ENCODE results near the gene BTBD9. TPM values are rescaled to one million over a fixed set of nuclear protein-coding genes. Genes with fewer than 3 reads are reported as not detected.

Gene BTBD9
- total and polyA plus RNA-seq, 2 donors (not counting 3 experiments of a cell fraction or from before 2014, with no cell fraction given) = 4.9 to 15.0 TPM

- Histone ChIP-seq H3K27ac (ENCODE audit: insufficient read depth, low read depth, low read length) (no peak overlapping the region), H4K20me1 (replicated peaks; ENCODE audit: control insufficient read depth, extremely low read depth, insufficient read depth, low read length) (no peaks in the 10 kb centered on the region), H3K9ac (replicated peaks; ENCODE audit: extremely low read depth, insufficient read depth, low read length) (no peak overlapping the region), H3K9me1 (replicated peaks; ENCODE audit: control insufficient read depth, extremely low read depth, insufficient read depth, low read length) (no peaks in the 10 kb centered on the region), H3K27me3 (ENCODE audit: control insufficient read depth in 2 of 2, insufficient read depth in 2 of 2, low read length in 2 of 2) (no peaks in the 10 kb centered on the region), H3K9me3 (replicated peaks; ENCODE audit: control insufficient read depth, insufficient read depth, low read length) (no peaks in the 10 kb centered on the region), H2AFZ (ENCODE audit: low read depth, low read length) (no peak overlapping the region), H3K79me2 (ENCODE audit: control insufficient read depth, insufficient read depth, low read length) (no peaks in the 10 kb centered on the region), H3K4me2 (ENCODE audit: insufficient read depth, low read length) (no peak overlapping the region), H3K4me1 (ENCODE audit: control insufficient read depth, extremely low read depth, insufficient read depth, low read length) (no peaks in the 10 kb centered on the region), H3K36me3 (ENCODE audit: control insufficient read depth in 2 of 2, extremely low read depth in 1 of 2, insufficient read depth in 2 of 2, low read length in 2 of 2) (no peaks in the 10 kb centered on the region), H3K4me3 (replicated peaks in 1 of 3; ENCODE audit: insufficient read depth in 1 of 3, low read depth in 1 of 3, low read length in 3 of 3) (no peak overlapping the region)
- BruUV-seq (replicated peaks) = no TSS peak
- dilution Hi-C loops (cut with MboI; ENCODE audit: extremely low pct_ligation_motif_present, low sequenced_read_pairs) (no loop called here), intact Hi-C loops (cut with micrococcal nuclease) (no loop called here)
- DNase-seq (ENCODE audit: low read depth, low spot score) (no peak), FAIRE-seq (no peak)
- ChIA-PET CTCF (no interaction called here), POLR2A (no interaction called here)
- no peak for TF ChIP-seq MAX (IDR thresholded peaks at IDR 0.05; ENCODE audit: insufficient read depth, insufficient read length)
- no peak for TF ChIP-seq GATA2 (IDR thresholded peaks at IDR 0.05; ENCODE audit: insufficient read depth, insufficient read length, low read depth, low read length)
- TF ChIP-seq, protein P1, sequence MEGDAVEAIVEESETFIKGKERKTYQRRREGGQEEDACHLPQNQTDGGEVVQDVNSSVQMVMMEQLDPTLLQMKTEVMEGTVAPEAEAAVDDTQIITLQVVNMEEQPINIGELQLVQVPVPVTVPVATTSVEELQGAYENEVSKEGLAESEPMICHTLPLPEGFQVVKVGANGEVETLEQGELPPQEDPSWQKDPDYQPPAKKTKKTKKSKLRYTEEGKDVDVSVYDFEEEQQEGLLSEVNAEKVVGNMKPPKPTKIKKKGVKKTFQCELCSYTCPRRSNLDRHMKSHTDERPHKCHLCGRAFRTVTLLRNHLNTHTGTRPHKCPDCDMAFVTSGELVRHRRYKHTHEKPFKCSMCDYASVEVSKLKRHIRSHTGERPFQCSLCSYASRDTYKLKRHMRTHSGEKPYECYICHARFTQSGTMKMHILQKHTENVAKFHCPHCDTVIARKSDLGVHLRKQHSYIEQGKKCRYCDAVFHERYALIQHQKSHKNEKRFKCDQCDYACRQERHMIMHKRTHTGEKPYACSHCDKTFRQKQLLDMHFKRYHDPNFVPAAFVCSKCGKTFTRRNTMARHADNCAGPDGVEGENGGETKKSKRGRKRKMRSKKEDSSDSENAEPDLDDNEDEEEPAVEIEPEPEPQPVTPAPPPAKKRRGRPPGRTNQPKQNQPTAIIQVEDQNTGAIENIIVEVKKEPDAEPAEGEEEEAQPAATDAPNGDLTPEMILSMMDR (IDR thresholded peaks at IDR 0.05; ENCODE audit: extremely low read depth in 1 of 2, insufficient read depth in 1 of 2, low read depth in 1 of 2, low read length in 2 of 2) = no peak
- no peak for TF ChIP-seq EZH2 (IDR thresholded peaks at IDR 0.05; ENCODE audit: borderline replicate concordance, low read depth, low read length, severe bottlenecking)
- TF ChIP-seq POLR2A (IDR thresholded peaks at IDR 0.05; ENCODE audit: low read depth, low read length) = no peak
- no peak for TF ChIP-seq JUN (IDR thresholded peaks at IDR 0.05; ENCODE audit: borderline replicate concordance, insufficient read depth, insufficient read length, low read depth)
- TF ChIP-seq FOS (IDR thresholded peaks at IDR 0.05; ENCODE audit: borderline replicate concordance, insufficient read depth, low read length) = no peak
- no peak for TF ChIP-seq POLR2AphosphoS5 (IDR thresholded peaks at IDR 0.05; ENCODE audit: insufficient read depth, low read depth, low read length)
- TF ChIP-seq MYC (IDR thresholded peaks at IDR 0.05; ENCODE audit: low read depth, low read length) = no peak
Measured at GRCh38 chr6:38375341-38375740, 264.4 kb downstream of the BTBD9 start.

Measured in endothelial cell of umbilical vein (primary cell).